Right renal cortex interstitium (tissue), 3 donors: Measurements from ENCODE around the gene CCL21. TPM values are rescaled to one million over a fixed set of nuclear protein-coding genes. Genes with fewer than 3 reads are reported as not detected.

Experiments used
- DNase-seq, 3 donors: peaks; one replicate each; pipeline ENCODE4 v3.0.0-alpha.2; 2013; ENCODE audit warnings: low read depth in 3 of 3, low spot score in 2 of 3
- polyA plus RNA-seq, 3 donors: library from polyadenylated mRNA; unstranded; fragments of 120-200 nt; gene quantifications; one replicate each; pipeline ENCODE4 v1.2.1, GENCODE V29; 2013; ENCODE audit not compliant: insufficient read length in 3 of 3

Gene CCL21
- polyA plus RNA-seq, 3 donors, result 7.7 to 16.5 (median 10.4) TPM

- no peak for DNase-seq
Measured at GRCh38 chr9:34709196-34709978, 549 bp downstream of the CCL21 start.

GRCh38 chr9:34707130-34707529, 2.8 kb downstream of the CCL21 start:
- DNase-seq, result no peak

GRCh38 chr9:34701769-34702736, 7.9 kb downstream of the CCL21 start:
- peak; percentile 55 to 69 (median 63) for DNase-seq

GRCh38 chr9:34701023-34701768, 8.7 kb downstream of the CCL21 start:
- peak in 1 of 3 donors; percentile 55 for DNase-seq

- no peak for DNase-seq
Measured at GRCh38 chr9:34694811-34695210, 15.1 kb downstream of the CCL21 start.

GRCh38 chr9:34693560-34693959, 16.4 kb downstream of the CCL21 start:
- no peak for DNase-seq

- no peak for DNase-seq
Measured at GRCh38 chr9:34691936-34692315, 18.0 kb downstream of the CCL21 start.

- no peak for DNase-seq
Measured at GRCh38 chr9:34690983-34691935, 18.7 kb downstream of the CCL21 start, which contains the start of gene CCL19. Gene CCL19, minus strand, starts transcription at chr9:34691276. Its CDS starts 137 bp downstream, at chr9:34691139.

- DNase-seq, result no peak
Measured at GRCh38 chr9:34689512-34689911, 20.4 kb downstream of the CCL21 start.

GRCh38 chr9:34689116-34689470, 20.8 kb downstream of the CCL21 start:
- DNase-seq, result no peak

- DNase-seq, result no peak
Measured at GRCh38 chr9:34688329-34689115, 21.4 kb downstream of the CCL21 start.

GRCh38 chr9:34687276-34688030, 22.5 kb downstream of the CCL21 start:
- DNase-seq, result no peak

- no peak for DNase-seq
Measured at GRCh38 chr9:34686732-34687131, 23.2 kb downstream of the CCL21 start.

GRCh38 chr9:34686231-34686630, 23.7 kb downstream of the CCL21 start:
- DNase-seq, result no peak

- no peak for DNase-seq
Measured at GRCh38 chr9:34685591-34685990, 24.3 kb downstream of the CCL21 start.

GRCh38 chr9:34684816-34685215, 25.1 kb downstream of the CCL21 start:
- DNase-seq, result no peak

- no peak for DNase-seq
Measured at GRCh38 chr9:34684145-34684544, 25.8 kb downstream of the CCL21 start.

GRCh38 chr9:34675869-34676268, 34.1 kb downstream of the CCL21 start:
- no peak for DNase-seq
